GM23248 (cell line): ENCODE data around the gene COX6B2.

Experiments used
- EZH2 ChIP-seq: fragments of 200-600 bp; sonication (generic); IDR thresholded peaks from 2 replicates; pipeline ENCODE4 v1.6.1; 2018; ENCODE audit warnings: antibody characterized with exemption, mild to moderate bottlenecking; ENCODE audit not compliant: insufficient read depth, poor library complexity, severe bottlenecking
- EZH2phosphoT487 ChIP-seq: fragments of 200-600 bp; sonication (generic); IDR thresholded peaks from 2 replicates; pipeline ENCODE4 v1.6.1; 2018; ENCODE audit warnings: antibody characterized with exemption, moderate library complexity, mild to moderate bottlenecking, low read depth; ENCODE audit not compliant: insufficient read depth

DNA sequence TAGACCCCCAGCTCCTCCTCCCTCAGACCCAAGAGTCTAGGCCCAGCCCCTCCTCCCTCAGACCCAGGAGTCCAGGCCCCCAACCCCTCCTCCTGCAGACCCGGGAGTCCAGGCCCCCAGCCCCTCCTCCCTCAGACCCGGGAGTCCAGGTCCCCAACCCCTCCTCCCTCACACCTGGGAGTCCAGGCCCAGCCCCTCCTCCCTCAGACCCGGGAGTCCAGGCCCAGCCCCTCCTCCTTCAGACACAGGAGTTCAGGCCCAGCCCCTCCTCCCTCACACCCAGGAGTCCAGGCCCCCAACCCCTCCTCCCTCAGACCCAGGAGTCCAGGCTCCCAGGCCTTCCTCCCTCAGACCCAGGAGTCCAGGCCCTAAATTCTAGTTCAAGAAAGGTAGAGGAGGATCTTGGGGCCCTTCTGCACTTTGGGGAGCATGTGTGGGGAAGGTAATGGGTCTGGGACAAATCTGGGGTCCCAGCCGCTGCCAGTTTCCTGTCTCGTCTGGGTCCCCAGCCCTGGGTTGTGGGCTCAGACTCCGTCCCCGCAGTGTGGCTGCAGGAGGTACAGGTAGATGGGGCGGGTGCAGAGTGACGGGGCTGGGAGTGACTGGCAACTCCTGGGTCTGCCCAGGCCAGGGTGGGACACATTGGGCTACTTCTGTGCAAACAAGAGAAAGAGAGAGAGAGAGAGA, 18.9 kb upstream of the COX6B2 start:
- TF ChIP-seq EZH2 (no peak), EZH2phosphoT487 (no peak)
